Measurements from ENCODE around the gene ZNF772.

GRCh38 chr19:57511484-57511883, 34.1 kb upstream of the ZNF772 start:
- no peak for TF ChIP-seq CTCF (IDR thresholded peaks at IDR 0.05; ENCODE audit: control extremely low read depth in 1 of 3, insufficient read depth in 1 of 3, low read depth in 1 of 3, low read length in 3 of 3)
- TF ChIP-seq SP2 (IDR thresholded peaks at IDR 0.05; ENCODE audit: low read length), result no peak
- no peak for TF ChIP-seq CHD2 (IDR thresholded peaks at IDR 0.05; ENCODE audit: low read length)
- no peak for TF ChIP-seq MAX (IDR thresholded peaks at IDR 0.05)

All from H1 (cell line).